Tibial artery (tissue), 4 donors: ENCODE results near the gene CIDEB.
A peak's percentile ranks its signal among the peaks of the same experiment; 100 is the strongest.

ENCODE experiments used
- DNase-seq, 2 donors: peaks; one replicate each; pipeline ENCODE4 v3.0.0-alpha.2; 2019
- H3K27ac ChIP-seq, 2 donors: fragments of 200-600 bp; sonication (generic) in 1 of 2; 1 replicate in 1 of 2; 2 replicates in 1 of 2; pipeline ENCODE4 v1.5.1; 2018 to 2019; ENCODE audit warnings: mild to moderate bottlenecking in 1 of 2
- H3K27me3 ChIP-seq, 2 donors: fragments of 200-600 bp; sonication (generic) in 1 of 2; one replicate each; pipeline versions ENCODE4 v1.5.1 to v1.6.0; 2016 to 2019
- H3K36me3 ChIP-seq, 3 donors: fragments of 200-600 bp; sonication (generic) in 2 of 3; one replicate each; pipeline ENCODE4 v1.5.1; 2016 to 2019; ENCODE audit warnings: mild to moderate bottlenecking in 2 of 3
- H3K4me1 ChIP-seq, 4 donors: fragments of 200-600 bp; sonication (generic) in 2 of 4; 1 replicate in 3 of 4; 2 replicates in 1 of 4; pipeline ENCODE4 v1.5.1; 2016 to 2019
- H3K4me3 ChIP-seq, 2 donors: fragments of 200-600 bp; sonication (generic) in 1 of 2; 1 replicate in 1 of 2; 2 replicates in 1 of 2; pipeline ENCODE4 v1.5.1; 2018 to 2019; ENCODE audit warnings: mild to moderate bottlenecking in 2 of 2
- H3K9me3 ChIP-seq, 3 donors: fragments of 200-600 bp; sonication (generic) in 1 of 3; one replicate each; pipeline ENCODE4 v1.5.1; 2016 to 2019
- intact Hi-C: fragments of 100-400 bp; cut with DNase I; formaldehyde crosslinking; loops from one replicate; pipeline ENCODE4 v1.15.0; 2023; ENCODE audit warnings: low total_unique reads
- TF ChIP-seq, protein P1 (sequence below), 2 experiments: fragments of 200-600 bp in 1 of 2; fragments of 450-650 bp in 1 of 2; IDR thresholded peaks; one replicate each; pipeline ENCODE4 v1.5.1; 2017 to 2019; ENCODE audit warnings: antibody characterized with exemption in 2 of 2, mild to moderate bottlenecking in 1 of 2, moderate library complexity in 1 of 2

The CIDEB gene

GRCh38 chr14:24269910-24270536 is 37.8 kb downstream of the CIDEB start:
- Histone ChIP-seq H3K4me3 (no peak overlapping the region), H3K36me3 (peaks cover 13 to 51% (median 35%) of the 10 kb centered on the region in 3 donors), H3K27me3 (no peaks in the 10 kb centered on the region), H3K4me1 (peaks cover 0 to 12% (median 8%) of the 10 kb centered on the region in 4 donors), H3K27ac (no peak overlapping the region), H3K9me3 (no peaks in the 10 kb centered on the region)
- DNase-seq, result peak in 1 of 2 donors; percentile 54
- intact Hi-C loops, result no loop called here
- TF ChIP-seq, protein P1, sequence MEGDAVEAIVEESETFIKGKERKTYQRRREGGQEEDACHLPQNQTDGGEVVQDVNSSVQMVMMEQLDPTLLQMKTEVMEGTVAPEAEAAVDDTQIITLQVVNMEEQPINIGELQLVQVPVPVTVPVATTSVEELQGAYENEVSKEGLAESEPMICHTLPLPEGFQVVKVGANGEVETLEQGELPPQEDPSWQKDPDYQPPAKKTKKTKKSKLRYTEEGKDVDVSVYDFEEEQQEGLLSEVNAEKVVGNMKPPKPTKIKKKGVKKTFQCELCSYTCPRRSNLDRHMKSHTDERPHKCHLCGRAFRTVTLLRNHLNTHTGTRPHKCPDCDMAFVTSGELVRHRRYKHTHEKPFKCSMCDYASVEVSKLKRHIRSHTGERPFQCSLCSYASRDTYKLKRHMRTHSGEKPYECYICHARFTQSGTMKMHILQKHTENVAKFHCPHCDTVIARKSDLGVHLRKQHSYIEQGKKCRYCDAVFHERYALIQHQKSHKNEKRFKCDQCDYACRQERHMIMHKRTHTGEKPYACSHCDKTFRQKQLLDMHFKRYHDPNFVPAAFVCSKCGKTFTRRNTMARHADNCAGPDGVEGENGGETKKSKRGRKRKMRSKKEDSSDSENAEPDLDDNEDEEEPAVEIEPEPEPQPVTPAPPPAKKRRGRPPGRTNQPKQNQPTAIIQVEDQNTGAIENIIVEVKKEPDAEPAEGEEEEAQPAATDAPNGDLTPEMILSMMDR (IDR thresholded peaks at IDR 0.05), result no peak

GRCh38 chr14:24269368-24269767 is 38.4 kb downstream of the CIDEB start:
- Histone ChIP-seq H3K27ac (no peak overlapping the region), H3K27me3 (no peaks in the 10 kb centered on the region), H3K4me1 (peaks cover 0 to 12% (median 8%) of the 10 kb centered on the region in 4 donors), H3K36me3 (peaks cover 13 to 58% (median 35%) of the 10 kb centered on the region in 3 donors), H3K4me3 (no peak overlapping the region), H3K9me3 (no peaks in the 10 kb centered on the region)
- TF ChIP-seq, protein P1 (IDR thresholded peaks at IDR 0.05), result no peak
- intact Hi-C loops, result no loop called here
- no peak for DNase-seq

DNA sequence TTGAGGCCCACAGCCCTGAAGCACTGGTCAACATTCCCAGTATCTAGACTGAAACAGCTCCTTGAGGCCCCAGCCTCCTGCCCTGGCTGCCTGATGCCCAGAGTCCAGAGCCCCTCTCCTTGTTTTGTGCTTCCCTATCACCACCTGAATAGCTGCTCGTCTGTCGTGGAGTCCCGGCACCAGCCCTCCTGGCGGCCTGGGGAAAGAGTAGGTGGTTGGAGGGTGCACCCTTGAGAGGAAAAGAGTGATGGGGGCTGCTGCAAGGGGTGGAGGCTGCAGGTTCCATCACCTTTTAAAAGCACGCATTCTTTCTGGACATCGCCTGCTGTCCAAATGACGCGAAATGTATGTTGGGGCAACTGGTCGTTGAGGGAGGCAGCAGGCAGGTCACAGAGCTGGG is 39.6 kb downstream of the CIDEB start:
- Histone ChIP-seq H3K27ac (no peak overlapping the region), H3K36me3 (peaks cover 13 to 58% (median 35%) of the 10 kb centered on the region in 3 donors), H3K27me3 (no peaks in the 10 kb centered on the region), H3K9me3 (no peaks in the 10 kb centered on the region), H3K4me3 (no peak overlapping the region), H3K4me1 (peaks cover 0 to 12% (median 8%) of the 10 kb centered on the region in 4 donors)
- DNase-seq, result no peak
- TF ChIP-seq, protein P1 (IDR thresholded peaks at IDR 0.05), result no peak
- intact Hi-C loops, result no loop called here

DNA sequence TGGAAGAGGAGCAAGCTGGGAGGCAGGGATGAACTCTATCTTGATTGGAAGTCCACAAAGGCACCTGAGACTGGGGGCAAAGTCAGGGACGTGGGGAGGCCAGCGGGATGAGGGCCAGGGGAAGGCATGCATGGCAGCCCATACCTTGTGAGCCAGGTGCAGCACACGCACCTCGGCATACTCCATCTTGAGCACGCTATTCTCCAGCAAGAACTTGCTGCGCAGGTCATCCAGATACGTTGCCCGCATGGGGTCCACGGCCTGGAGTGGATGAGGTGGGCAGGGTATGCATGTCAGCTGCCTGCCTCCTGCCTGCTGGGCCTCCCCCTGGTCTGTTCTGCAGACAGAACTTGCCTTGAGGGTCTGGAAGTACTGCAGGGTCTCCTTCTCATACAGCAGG is 40.3 kb downstream of the CIDEB start:
- DNase-seq, result no peak
- Histone ChIP-seq H3K9me3 (no peaks in the 10 kb centered on the region), H3K4me1 (peaks cover 0 to 12% (median 8%) of the 10 kb centered on the region in 4 donors), H3K27me3 (no peaks in the 10 kb centered on the region), H3K36me3 (peaks cover 13 to 58% (median 35%) of the 10 kb centered on the region in 3 donors), H3K4me3 (no peak overlapping the region), H3K27ac (no peak overlapping the region)
- TF ChIP-seq, protein P1 (IDR thresholded peaks at IDR 0.05), result no peak
- intact Hi-C loops, result no loop called here

DNA sequence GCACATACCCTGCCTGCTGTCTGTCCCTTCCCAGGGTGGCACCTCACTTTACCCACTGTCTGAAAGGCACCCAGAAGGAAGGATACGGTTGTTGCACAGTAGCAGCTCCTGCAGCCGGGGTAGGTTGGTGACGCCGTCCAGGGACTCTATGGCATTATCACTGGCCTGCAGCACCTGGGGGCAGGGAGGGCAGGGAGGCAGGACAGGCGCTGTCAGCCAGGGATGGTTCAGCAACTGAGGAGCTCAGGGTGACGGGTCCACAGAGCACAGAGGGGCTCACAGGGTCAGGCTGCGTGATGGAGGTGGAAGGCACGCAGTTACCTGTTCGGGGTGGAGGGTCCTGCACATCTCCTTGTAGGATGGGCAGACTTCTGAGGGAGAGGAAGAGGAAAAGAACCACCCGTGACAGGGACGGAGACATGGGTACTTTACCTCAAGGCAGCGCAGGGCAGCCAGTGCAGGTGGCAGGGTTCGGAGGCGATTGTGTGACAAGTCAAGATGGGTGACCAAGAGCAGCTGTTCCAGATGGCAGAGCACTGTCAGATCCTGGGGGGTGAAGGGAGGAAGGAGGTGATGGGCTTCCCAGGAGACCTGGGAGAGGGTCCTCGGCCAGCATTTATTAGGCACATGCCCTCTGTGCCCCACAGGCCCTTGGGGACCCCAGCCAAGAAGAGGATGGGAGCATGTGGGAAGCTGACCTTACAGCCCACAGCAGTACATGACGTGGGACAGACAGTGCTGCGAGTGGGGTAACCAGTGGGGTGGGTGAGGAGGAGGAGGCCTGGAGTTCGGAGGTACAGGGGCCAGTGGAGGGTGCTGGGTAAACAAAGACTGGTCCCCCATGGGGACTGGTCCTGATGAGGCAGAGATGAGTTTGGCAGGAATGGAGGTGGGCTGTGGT is 41.2 kb downstream of the CIDEB start:
- intact Hi-C loops, result no loop called here
- H3K36me3 ChIP-seq, result peaks cover 13 to 58% (median 35%) of the 10 kb centered on the region in 3 donors
- TF ChIP-seq, protein P1 (IDR thresholded peaks at IDR 0.05), result no peak
- peaks cover 0 to 7% (median 4%) of the 10 kb centered on the region in 4 donors for H3K4me1 ChIP-seq
- H3K27me3 ChIP-seq, result no peaks in the 10 kb centered on the region
- DNase-seq, result peak in 1 of 2 donors; percentile 51
- H3K9me3 ChIP-seq, result no peaks in the 10 kb centered on the region
- H3K27ac ChIP-seq, result no peak overlapping the region
- no peak overlapping the region for H3K4me3 ChIP-seq
